HepG2 (cell line): ENCODE results near the gene GATAD2B. TPM values are rescaled to one million over a fixed set of nuclear protein-coding genes. Genes with fewer than 3 reads are reported as not detected.

Experiments
- ATAC-seq: fragments of 200-7000 bp; cut with Tn5 transposase; 3 replicates; pipeline ENCODE4 v1.9.1; 2020; ENCODE audit warnings: mild to moderate bottlenecking, moderate library complexity
- BruUV-seq: library from RNA; stranded (reverse); fragments of 400-500 nt; replicated peaks from 2 replicates; lab custom pipeline; 2021; lab: Mats Ljungman, UMichigan
- CTCF ChIA-PET: fragments of 300-600 bp; formaldehyde crosslinking; extraction: SDS; loops from one replicate; lab custom pipeline; 2021; ENCODE audit warnings: low total read pairs, inconsistent platforms, low intra/inter-chr PET ratio; lab: Yijun Ruan, JAX
- POLR2A ChIA-PET: fragments of 350-600 bp; sonication (Branson Sonifier 250); formaldehyde crosslinking; loops from one replicate; lab custom pipeline; 2020; ENCODE audit warnings: antibody characterized with exemption, inconsistent platforms; lab: Yijun Ruan, JAX
- DNase-seq: peaks from one replicate; pipeline ENCODE4 v3.0.0-alpha.2; 2015; ENCODE audit warnings: low spot score
- FAIRE-seq: peaks from 3 replicates; lab custom pipeline; 2011; peaks lifted over from hg19 to GRCh38; lab: Jason Lieb, UNC
- H2AFZ ChIP-seq: one replicate; pipeline ENCODE4 v1.6.1; 2011; ENCODE audit warnings: low read length, inconsistent platforms
- H3K27ac ChIP-seq: fragments of 300-600 bp; 3 replicates; pipeline ENCODE4 v1.8.0; 2011; ENCODE audit warnings: mixed run types, mild to moderate bottlenecking, mixed read lengths, low read length, inconsistent platforms; ENCODE audit not compliant: insufficient read depth; ENCODE audit errors: extremely low read length
- H3K27me3 ChIP-seq, 2 experiments: fragments of 200-600 bp in 1 of 2; 2 replicates in 1 of 2; 3 replicates in 1 of 2; pipeline versions ENCODE4 v1.6.0 to v1.8.0; 2011; ENCODE audit warnings: low read length in 2 of 2, mild to moderate bottlenecking in 2 of 2, moderate library complexity in 2 of 2, inconsistent platforms in 1 of 2; ENCODE audit not compliant: insufficient read depth in 2 of 2, control insufficient read depth in 1 of 2
- H3K36me3 ChIP-seq, 2 experiments: fragments of 200-600 bp in 1 of 2; replicated peaks in 1 of 2; 2 replicates in 1 of 2; 3 replicates in 1 of 2; pipeline versions ENCODE4 v1.5.1 to v1.8.0; 2011; ENCODE audit warnings: low read length in 2 of 2, inconsistent platforms in 1 of 2; ENCODE audit not compliant: insufficient read depth in 2 of 2, control insufficient read depth in 1 of 2
- H3K4me1 ChIP-seq: 2 replicates; pipeline ENCODE4 v1.5.1; 2012; ENCODE audit warnings: low read length, inconsistent platforms; ENCODE audit not compliant: insufficient read depth
- H3K4me2 ChIP-seq: 2 replicates; pipeline ENCODE4 v1.6.0; 2011; ENCODE audit warnings: low read depth, low read length, inconsistent platforms
- H3K4me3 ChIP-seq, 3 experiments: fragments of 200-600 bp in 1 of 3; sonication (generic), shearing (Covaris generic) in 1 of 3; replicated peaks in 1 of 3; 2 replicates each; pipeline ENCODE4 v1.5.1; 2011 to 2016; ENCODE audit warnings: low read length in 3 of 3, inconsistent platforms in 2 of 3, low read depth in 2 of 3, mild to moderate bottlenecking in 2 of 3, control low read depth in 1 of 3, mixed read lengths in 1 of 3; ENCODE audit not compliant: insufficient read depth in 1 of 3
- H3K79me2 ChIP-seq: one replicate; pipeline ENCODE4 v1.6.1; 2011; ENCODE audit warnings: low read length, inconsistent platforms; ENCODE audit not compliant: insufficient read depth
- H3K9ac ChIP-seq: 2 replicates; pipeline ENCODE4 v1.6.0; 2011; ENCODE audit warnings: mild to moderate bottlenecking, low read depth, low read length, inconsistent platforms; ENCODE audit not compliant: insufficient read depth
- H3K9me3 ChIP-seq: 2 replicates; pipeline ENCODE4 v1.5.1; 2012; ENCODE audit warnings: mild to moderate bottlenecking, low read length
- H4K20me1 ChIP-seq: 2 replicates; pipeline ENCODE4 v1.6.0; 2011; ENCODE audit warnings: inconsistent platforms, mild to moderate bottlenecking, low read length, moderate library complexity; ENCODE audit not compliant: insufficient read depth
- AGO2 ChIP-seq: fragments of 200-400 bp; formaldehyde crosslinking; optimal IDR thresholded peaks from 2 replicates; pipeline ENCODE3; 2017; ENCODE audit warnings: mild to moderate bottlenecking, low read depth, low read length, moderate library complexity
- REXO4 ChIP-seq: sonication (generic); formaldehyde crosslinking; IDR thresholded peaks from 2 replicates; pipeline ENCODE4 v1.8.0; 2022; ENCODE audit warnings: missing genetic modification reagents, mild to moderate bottlenecking, borderline replicate concordance
- WGBS: methylation state at CpG from one replicate; pipeline ENCODE4 v1.1.6; 2017; ENCODE audit warnings: low lambda C conversion rate; 5-methylcytosine and 5-hydroxymethylcytosine counted together
- in situ Hi-C: cut with HindIII; loops from 2 replicates; pipeline ENCODE4 v1.10.0; 2017; ENCODE audit warnings: low pct_unique_long_range_greater_than_20kb; ENCODE audit not compliant: extremely low pct_ligation_motif_present
- intact Hi-C: fragments of 100-400 bp; cut with micrococcal nuclease; formaldehyde crosslinking; loops from one replicate; pipeline ENCODE4 v1.10.0; 2022; ENCODE audit not compliant: unreplicated experiment
- polyA plus RNA-seq, 8 experiments: library from polyadenylated mRNA; depleted of rRNA in 3 of 8; stranded (reverse) in 7 of 8; unstranded in 1 of 8; fragments of >200 nt; fragmentation: Illumina TruSeq in 4 of 8; extraction: Trizol in 4 of 8; gene quantifications; 2 replicates each; pipeline versions ENCODE4 v1.2.1 to v1.2.3, GENCODE V29; 2011 to 2016; ENCODE audit warnings: low read depth in 4 of 8, missing spikeins in 1 of 8, mixed read lengths in 1 of 8; ENCODE audit not compliant: insufficient read depth in 1 of 8
- total RNA-seq, 5 experiments: library from RNA; depleted of rRNA; stranded (reverse); fragments of >200 nt; fragmentation: Illumina TruSeq; extraction: Trizol; gene quantifications; 2 replicates each; pipeline ENCODE4 v1.2.3, GENCODE V29; 2016; ENCODE audit warnings: low read depth in 1 of 5
- TF ChIP-seq, protein P1 (sequence below): fragments of 450-650 bp; IDR thresholded peaks from 2 replicates; pipeline ENCODE4 v1.6.1; 2016
- TF ChIP-seq, protein P2 (sequence below): sonication (generic); formaldehyde crosslinking; IDR thresholded peaks from 2 replicates; pipeline ENCODE4 v1.4.0; 2020; ENCODE audit warnings: low read depth, missing genetic modification reagents

Gene GATAD2B
- total and polyA plus RNA-seq, 2 of the 13 experiments (the other 11 are each of a cell fraction or from before 2014, with no cell fraction given), result 3.2 to 5.2 TPM

DNA sequence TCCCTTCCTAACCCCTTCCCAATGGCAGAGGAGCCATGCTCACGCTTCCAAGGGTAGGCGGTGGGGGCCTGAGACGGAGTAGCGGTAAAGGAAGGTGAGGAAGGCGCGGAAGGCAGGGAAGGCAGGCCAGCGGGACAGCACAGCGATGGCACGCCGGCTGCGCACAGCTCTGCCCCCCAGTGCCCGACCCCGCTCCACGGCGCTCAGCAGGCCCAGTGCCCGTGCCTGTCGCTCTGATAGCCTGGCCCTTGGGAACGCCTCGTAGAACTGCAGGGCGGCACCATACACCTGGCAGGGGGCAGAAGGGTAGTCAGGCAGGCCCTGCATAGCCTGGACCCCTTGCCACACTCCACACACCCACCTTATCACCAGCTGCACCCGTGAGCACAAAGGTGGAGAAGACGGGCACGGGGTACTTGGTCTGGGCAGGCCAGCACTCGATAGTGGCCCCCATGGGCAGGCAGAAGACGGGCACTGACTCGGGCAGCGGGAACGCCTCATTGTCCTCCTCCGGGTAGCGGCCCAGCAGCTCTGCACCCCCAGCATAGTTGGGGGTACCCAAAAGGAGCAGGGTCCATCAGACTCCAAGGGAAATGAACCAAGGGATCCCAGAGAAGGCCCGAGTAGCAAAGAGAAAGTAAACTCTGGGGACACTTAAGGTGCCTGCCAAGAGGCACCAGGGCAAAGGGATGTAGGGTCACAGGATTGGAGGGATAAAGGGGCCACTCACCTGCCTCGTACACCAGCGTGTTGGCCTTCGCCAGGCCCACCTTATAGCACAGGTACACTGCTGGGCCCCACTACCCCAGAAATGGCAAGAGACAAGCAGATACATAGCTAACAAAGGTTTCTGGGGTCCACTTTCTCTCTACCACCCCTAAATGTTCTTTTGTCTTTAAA, 19.3 kb upstream of the GATAD2B start (continued):
- TF ChIP-seq, protein P1, sequence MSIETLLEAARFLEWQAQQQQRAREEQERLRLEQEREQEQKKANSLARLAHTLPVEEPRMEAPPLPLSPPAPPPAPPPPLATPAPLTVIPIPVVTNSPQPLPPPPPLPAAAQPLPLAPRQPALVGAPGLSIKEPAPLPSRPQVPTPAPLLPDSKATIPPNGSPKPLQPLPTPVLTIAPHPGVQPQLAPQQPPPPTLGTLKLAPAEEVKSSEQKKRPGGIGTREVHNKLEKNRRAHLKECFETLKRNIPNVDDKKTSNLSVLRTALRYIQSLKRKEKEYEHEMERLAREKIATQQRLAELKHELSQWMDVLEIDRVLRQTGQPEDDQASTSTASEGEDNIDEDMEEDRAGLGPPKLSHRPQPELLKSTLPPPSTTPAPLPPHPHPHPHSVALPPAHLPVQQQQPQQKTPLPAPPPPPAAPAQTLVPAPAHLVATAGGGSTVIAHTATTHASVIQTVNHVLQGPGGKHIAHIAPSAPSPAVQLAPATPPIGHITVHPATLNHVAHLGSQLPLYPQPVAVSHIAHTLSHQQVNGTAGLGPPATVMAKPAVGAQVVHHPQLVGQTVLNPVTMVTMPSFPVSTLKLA, result no peak
- no peak for TF ChIP-seq REXO4 (CRISPR knock-in tag)

- Histone ChIP-seq H3K4me1 (peaks cover 31% of the 10 kb centered on the region), H3K4me3 (no peak overlapping the region), H3K36me3 (peaks cover 19 to 53% of the 10 kb centered on the region in 2 experiments), H3K9me3 (no peaks in the 10 kb centered on the region), H4K20me1 (no peaks in the 10 kb centered on the region), H3K9ac (no peak overlapping the region), H3K27ac (no peak overlapping the region), H2AFZ (no peak overlapping the region), H3K79me2 (peaks cover 11% of the 10 kb centered on the region), H3K27me3 (no peaks in the 10 kb centered on the region), H3K4me2 (no peak overlapping the region)
- ATAC-seq (no peak), FAIRE-seq (no peak), DNase-seq (no peak)
- ChIA-PET POLR2A (interaction anchor here (1.3 kb wide), 1 partner anchor 17 kb away, joined by 3 read pairs; no protein-coding TSS in a partner anchor), CTCF (no interaction called here)
- intact Hi-C loops, result no loop called here
- in situ Hi-C loops, result loop anchor here (10.0 kb wide), 1 partner anchor 116 kb away; no protein-coding TSS in a partner anchor
- 94% methylated on average over 7 of the region's 8 CpGs for WGBS
- no TSS peak for BruUV-seq
- TF ChIP-seq, protein P2, sequence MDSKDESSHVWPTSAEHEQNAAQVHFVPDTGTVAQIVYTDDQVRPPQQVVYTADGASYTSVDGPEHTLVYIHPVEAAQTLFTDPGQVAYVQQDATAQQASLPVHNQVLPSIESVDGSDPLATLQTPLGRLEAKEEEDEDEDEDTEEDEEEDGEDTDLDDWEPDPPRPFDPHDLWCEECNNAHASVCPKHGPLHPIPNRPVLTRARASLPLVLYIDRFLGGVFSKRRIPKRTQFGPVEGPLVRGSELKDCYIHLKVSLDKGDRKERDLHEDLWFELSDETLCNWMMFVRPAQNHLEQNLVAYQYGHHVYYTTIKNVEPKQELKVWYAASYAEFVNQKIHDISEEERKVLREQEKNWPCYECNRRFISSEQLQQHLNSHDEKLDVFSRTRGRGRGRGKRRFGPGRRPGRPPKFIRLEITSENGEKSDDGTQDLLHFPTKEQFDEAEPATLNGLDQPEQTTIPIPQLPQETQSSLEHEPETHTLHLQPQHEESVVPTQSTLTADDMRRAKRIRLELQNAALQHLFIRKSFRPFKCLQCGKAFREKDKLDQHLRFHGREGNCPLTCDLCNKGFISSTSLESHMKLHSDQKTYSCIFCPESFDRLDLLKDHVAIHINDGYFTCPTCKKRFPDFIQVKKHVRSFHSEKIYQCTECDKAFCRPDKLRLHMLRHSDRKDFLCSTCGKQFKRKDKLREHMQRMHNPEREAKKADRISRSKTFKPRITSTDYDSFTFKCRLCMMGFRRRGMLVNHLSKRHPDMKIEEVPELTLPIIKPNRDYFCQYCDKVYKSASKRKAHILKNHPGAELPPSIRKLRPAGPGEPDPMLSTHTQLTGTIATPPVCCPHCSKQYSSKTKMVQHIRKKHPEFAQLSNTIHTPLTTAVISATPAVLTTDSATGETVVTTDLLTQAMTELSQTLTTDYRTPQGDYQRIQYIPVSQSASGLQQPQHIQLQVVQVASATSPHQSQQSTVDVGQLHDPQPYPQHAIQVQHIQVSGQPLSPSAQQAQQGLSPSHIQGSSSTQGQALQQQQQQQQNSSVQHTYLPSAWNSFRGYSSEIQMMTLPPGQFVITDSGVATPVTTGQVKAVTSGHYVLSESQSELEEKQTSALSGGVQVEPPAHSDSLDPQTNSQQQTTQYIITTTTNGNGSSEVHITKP (CRISPR knock-in tag), result no peak
- TF ChIP-seq AGO2, result peak; percentile 34
These were observed 18.0 kb upstream of the GATAD2B start for GRCh38 chr1:153940756-153941155.
